ENCODE measurements around the gene TRIM2. TPM values are rescaled to one million over a fixed set of nuclear protein-coding genes. Genes with fewer than 3 reads are reported as not detected.
"Not testable (repeated sequence)": the region's sequence is repeated elsewhere in the genome, so short reads cannot be mapped to it uniquely, and the experiment has no call there.

The TRIM2 gene
- total RNA-seq, 2 experiments from 2014 or later: 0.10 to 0.20 TPM

- H3K9me3 Mint-ChIP-seq; H3K27ac Mint-ChIP-seq; CTCF ChIA-PET; DNase-seq; H3K27me3 Mint-ChIP-seq; H3K36me3 Mint-ChIP-seq (ENCODE audit: low read depth); H3K4me3 Mint-ChIP-seq; POLR2A ChIA-PET: not testable (repeated sequence)
- peaks cover 28% of the 10 kb centered on the region for H3K4me1 Mint-ChIP-seq
Measured at GRCh38 chr4:153203746-153204145, 497 bp upstream of the TRIM2 start.

DNA sequence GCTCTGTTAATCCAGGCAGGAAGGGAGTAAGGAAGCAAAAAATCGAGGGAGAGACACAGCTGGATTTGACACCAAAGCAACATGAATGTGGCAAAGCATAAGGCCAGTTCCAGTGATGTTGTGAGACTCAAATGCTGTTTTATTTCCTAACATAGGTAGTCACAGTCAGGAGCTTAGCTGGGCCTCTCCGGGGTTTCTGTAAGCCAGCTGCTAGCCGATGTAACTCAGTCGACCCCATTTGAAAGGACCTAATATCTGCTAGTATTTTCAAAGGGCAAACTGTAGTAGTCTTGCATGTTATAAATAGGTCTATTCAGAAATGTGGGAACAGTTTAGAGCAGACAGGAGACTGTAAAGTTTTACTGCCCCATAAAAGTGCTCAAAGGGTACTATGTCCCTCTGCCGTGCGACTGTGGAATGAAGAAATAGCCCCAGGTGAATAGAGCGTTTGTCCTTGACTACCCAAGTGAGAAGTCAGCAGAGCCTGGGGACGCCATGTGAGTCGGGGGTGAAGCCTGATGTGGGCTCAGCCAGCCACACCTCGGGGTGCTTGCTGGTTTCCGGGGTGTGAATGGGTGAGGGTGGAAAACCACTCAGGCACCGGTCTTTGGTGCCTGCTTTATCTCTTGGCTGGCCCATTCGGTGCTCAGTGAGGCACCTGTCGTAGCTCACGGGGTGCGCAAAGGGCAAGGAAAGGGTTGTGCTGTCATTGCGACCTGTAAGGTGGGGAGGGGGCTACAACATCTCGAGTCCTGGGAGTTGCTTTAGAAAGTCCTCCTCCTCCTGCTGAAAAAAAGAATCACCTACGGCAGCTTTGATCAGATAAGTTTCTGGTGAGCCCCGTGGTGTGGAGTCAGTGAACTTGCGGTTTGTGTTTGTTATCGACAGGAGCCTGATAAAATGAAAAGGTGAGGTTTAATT lies 745 bp downstream of the TRIM2 start:
- peaks cover 28% of the 10 kb centered on the region for H3K4me1 Mint-ChIP-seq
- H3K4me3 Mint-ChIP-seq: peak overlapping the region; percentile 10
- peak; percentile 43 for DNase-seq
- H3K36me3 Mint-ChIP-seq (ENCODE audit: low read depth): no peaks in the 10 kb centered on the region
- H3K9me3 Mint-ChIP-seq: no peaks in the 10 kb centered on the region
- H3K27me3 Mint-ChIP-seq: peaks cover 12% of the 10 kb centered on the region
- ChIA-PET POLR2A (interaction anchor here (0.8 to 1.7 kb wide), 3 partner anchors 8 to 44 kb away, joined by 4 to 5 read pairs (median 4); no protein-coding TSS in a partner anchor), CTCF (no interaction called here)
- no peak overlapping the region for H3K27ac Mint-ChIP-seq

DNA sequence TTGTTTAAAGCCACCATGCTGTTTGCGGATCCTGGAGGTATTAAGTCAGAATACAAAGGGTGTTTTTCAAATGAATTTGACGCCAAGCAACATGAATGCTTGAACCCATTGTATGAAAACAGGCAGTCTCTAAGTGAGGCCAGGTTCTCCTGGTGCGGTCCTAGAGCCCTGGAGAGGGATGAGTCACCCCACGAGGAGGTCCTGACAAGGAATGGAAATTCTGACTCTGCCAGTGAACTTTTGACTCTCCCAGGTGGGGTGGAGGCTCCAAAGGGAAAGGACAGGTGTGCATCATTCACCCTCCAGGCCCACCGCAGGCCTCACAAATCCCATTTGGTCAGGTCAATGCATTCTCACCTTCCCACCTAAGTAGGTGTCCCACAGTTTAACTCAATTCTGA lies 1.5 kb downstream of the TRIM2 start:
- ChIA-PET POLR2A (interaction anchor here (0.8 to 1.7 kb wide), 3 partner anchors 9 to 45 kb away, joined by 4 to 5 read pairs (median 4); no protein-coding TSS in a partner anchor), CTCF (no interaction called here)
- Mint-ChIP-seq H3K9me3 (no peaks in the 10 kb centered on the region), H3K27me3 (peaks cover 12% of the 10 kb centered on the region), H3K27ac (no peak overlapping the region), H3K4me1 (peaks cover 28% of the 10 kb centered on the region), H3K4me3 (no peak overlapping the region), H3K36me3 (ENCODE audit: low read depth) (no peaks in the 10 kb centered on the region)
- DNase-seq: peak; percentile 20

- no peak overlapping the region for H3K27ac Mint-ChIP-seq
Measured at GRCh38 chr4:153206534-153206933, 2.3 kb downstream of the TRIM2 start.

GRCh38 chr4:153207027-153207426 lies 2.8 kb downstream of the TRIM2 start:
- Mint-ChIP-seq H3K36me3 (ENCODE audit: low read depth) (no peaks in the 10 kb centered on the region), H3K27ac (no peak overlapping the region), H3K9me3 (no peaks in the 10 kb centered on the region), H3K27me3 (peaks cover 16% of the 10 kb centered on the region), H3K4me1 (peaks cover 28% of the 10 kb centered on the region), H3K4me3 (no peak overlapping the region)
- CTCF ChIA-PET: no interaction called here
- no peak for DNase-seq
- POLR2A ChIA-PET: interaction anchor here (0.8 kb wide), 1 partner anchor 20 kb away, joined by 3 read pairs; no protein-coding TSS in a partner anchor

More at GRCh38 chr4:153206534-153206933, 2.3 kb downstream of the TRIM2 start:
- H3K4me1 Mint-ChIP-seq: peaks cover 28% of the 10 kb centered on the region
- no peak overlapping the region for H3K4me3 Mint-ChIP-seq
- ChIA-PET POLR2A (interaction anchor here (0.6 kb wide), 1 partner anchor 314 kb away, joined by 3 read pairs; no protein-coding TSS in a partner anchor), CTCF (no interaction called here)
- H3K36me3 Mint-ChIP-seq (ENCODE audit: low read depth): no peaks in the 10 kb centered on the region
- peaks cover 12% of the 10 kb centered on the region for H3K27me3 Mint-ChIP-seq
- DNase-seq: no peak
- no peaks in the 10 kb centered on the region for H3K9me3 Mint-ChIP-seq

GRCh38 chr4:153207567-153207966 lies 3.3 kb downstream of the TRIM2 start:
- no peak overlapping the region for H3K4me3 Mint-ChIP-seq
- POLR2A ChIA-PET: interaction anchor here (0.8 kb wide), 1 partner anchor 19 kb away, joined by 3 read pairs; no protein-coding TSS in a partner anchor

DNA sequence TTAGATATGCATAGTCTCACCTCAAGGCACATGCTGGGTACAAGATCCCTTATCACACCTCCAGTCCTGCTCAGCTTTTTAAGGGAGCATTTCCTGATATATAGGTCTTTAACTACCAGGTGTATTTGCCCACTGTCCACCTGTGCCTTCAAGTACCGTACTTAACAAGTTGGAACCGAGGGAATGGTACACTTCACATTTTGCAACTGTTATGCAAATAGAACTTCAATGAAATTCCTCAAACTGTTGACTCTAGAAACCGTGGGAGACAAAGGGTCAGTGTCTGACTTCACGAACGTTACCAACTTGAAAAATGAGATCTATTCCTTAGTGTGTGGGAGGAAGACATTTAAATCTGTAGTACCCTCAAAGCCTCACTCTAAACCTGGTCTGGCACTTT lies 5.2 kb downstream of the TRIM2 start:
- CTCF ChIA-PET: no interaction called here
- peaks cover 20% of the 10 kb centered on the region for H3K27me3 Mint-ChIP-seq
- H3K4me3 Mint-ChIP-seq: no peak overlapping the region

More at GRCh38 chr4:153207567-153207966, 3.3 kb downstream of the TRIM2 start:
- Mint-ChIP-seq H3K4me1 (peaks cover 28% of the 10 kb centered on the region), H3K36me3 (ENCODE audit: low read depth) (no peaks in the 10 kb centered on the region), H3K27me3 (peaks cover 18% of the 10 kb centered on the region), H3K9me3 (no peaks in the 10 kb centered on the region), H3K27ac (no peak overlapping the region)
- DNase-seq: no peak
- CTCF ChIA-PET: no interaction called here

DNA sequence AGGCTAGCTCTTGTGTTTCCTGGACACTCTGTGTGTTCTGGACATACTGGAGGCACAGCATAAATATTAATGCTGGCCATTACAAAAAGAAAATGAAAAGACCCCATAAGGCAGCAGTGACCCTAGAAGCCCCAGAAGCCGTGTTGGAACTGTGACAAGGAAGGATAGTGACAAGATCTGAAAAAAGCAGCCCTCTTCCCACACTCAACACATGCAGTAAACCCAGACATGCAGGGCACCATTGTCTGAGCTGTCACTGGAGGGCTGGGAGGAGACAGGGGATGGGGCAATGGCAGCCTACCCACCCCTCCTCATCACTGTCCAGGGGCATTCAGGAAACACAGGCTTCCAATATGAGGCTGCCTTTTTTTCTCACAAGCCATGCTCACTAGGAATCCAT lies 6.5 kb downstream of the TRIM2 start:
- Mint-ChIP-seq H3K4me3 (no peak overlapping the region), H3K27ac (no peak overlapping the region), H3K4me1 (peaks cover 13% of the 10 kb centered on the region), H3K36me3 (ENCODE audit: low read depth) (no peaks in the 10 kb centered on the region), H3K27me3 (peaks cover 25% of the 10 kb centered on the region), H3K9me3 (no peaks in the 10 kb centered on the region)
- POLR2A ChIA-PET: no interaction called here
- DNase-seq: no peak
- CTCF ChIA-PET: no interaction called here

More for the DNA sequence above, 5.2 kb downstream of the TRIM2 start:
- H3K4me1 Mint-ChIP-seq: peaks cover 26% of the 10 kb centered on the region
- POLR2A ChIA-PET: no interaction called here
- no peak for DNase-seq
- no peak overlapping the region for H3K27ac Mint-ChIP-seq
- H3K36me3 Mint-ChIP-seq (ENCODE audit: low read depth): no peaks in the 10 kb centered on the region
- no peaks in the 10 kb centered on the region for H3K9me3 Mint-ChIP-seq

DNA sequence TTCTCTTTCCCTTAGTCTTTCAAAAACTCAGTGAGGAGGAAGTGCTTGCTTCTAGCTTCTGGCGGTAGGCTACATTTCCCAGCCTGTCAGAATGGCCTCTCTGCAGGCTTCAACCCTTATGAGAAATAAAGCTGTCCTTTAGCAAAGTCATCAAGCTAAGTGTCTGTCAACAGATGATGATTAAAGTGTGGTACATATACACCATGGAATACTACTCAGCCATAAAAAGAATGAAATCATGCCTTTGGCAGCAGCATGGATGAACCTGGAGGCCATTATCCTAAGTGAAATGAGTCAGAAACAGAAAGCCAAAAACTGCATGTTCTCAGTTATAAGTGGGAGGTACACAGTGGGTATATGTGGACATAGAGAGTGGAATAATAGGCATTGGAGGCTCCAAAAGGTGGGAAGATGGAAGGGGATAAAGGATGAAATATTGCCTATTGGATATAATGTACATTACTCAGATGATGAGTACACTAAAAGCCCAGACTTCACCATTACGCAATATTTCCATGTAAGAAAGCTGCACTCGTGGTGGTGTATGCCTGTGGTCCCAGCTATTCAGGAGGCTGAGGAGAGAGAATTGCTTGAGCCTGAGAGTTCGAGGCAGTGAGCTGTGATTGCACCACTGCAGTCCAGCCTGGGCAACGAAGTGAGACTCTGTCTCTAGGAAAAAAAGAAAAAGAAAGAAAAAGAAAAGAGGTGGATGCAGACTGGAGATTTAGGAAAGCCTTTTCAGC lies 7.9 kb downstream of the TRIM2 start:
- Mint-ChIP-seq H3K27ac (no peak overlapping the region), H3K4me1 (peaks cover under 1% of the 10 kb centered on the region), H3K27me3 (peaks cover 28% of the 10 kb centered on the region), H3K36me3 (ENCODE audit: low read depth) (no peaks in the 10 kb centered on the region), H3K4me3 (no peak overlapping the region), H3K9me3 (no peaks in the 10 kb centered on the region)
- ChIA-PET POLR2A (no interaction called here), CTCF (no interaction called here)
- DNase-seq: no peak

GRCh38 chr4:153212736-153213135 lies 8.5 kb downstream of the TRIM2 start:
- Mint-ChIP-seq H3K9me3 (no peaks in the 10 kb centered on the region), H3K4me1 (no peaks in the 10 kb centered on the region), H3K4me3 (no peak overlapping the region), H3K27me3 (peaks cover 30% of the 10 kb centered on the region), H3K27ac (no peak overlapping the region), H3K36me3 (ENCODE audit: low read depth) (no peaks in the 10 kb centered on the region)
- DNase-seq: no peak
- POLR2A ChIA-PET: no interaction called here
- CTCF ChIA-PET: no interaction called here

DNA sequence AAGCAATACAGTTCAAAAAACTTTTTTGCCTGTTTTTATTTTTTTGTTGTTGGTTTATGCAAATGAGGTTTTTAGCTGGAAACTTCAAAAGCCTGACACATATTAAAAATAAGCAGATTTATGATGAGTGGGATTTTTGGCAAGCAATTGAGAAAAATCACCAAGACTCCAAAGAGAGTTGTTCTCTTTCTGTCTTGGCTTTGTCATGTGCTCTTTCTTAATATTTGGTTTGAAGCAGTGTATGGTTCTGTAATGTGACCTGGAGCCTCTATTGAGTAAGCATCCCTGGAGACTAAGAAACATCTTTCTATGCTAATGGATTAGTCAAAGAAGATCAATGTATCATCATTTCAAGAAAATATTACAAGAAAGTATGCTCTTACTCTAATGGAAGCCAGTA lies 11.7 kb downstream of the TRIM2 start:
- Mint-ChIP-seq H3K9me3 (no peaks in the 10 kb centered on the region), H3K27me3 (peaks cover 32% of the 10 kb centered on the region), H3K36me3 (ENCODE audit: low read depth) (no peaks in the 10 kb centered on the region), H3K4me1 (no peaks in the 10 kb centered on the region), H3K27ac (no peak overlapping the region), H3K4me3 (no peak overlapping the region)
- ChIA-PET CTCF (no interaction called here), POLR2A (no interaction called here)
- no peak for DNase-seq

DNA sequence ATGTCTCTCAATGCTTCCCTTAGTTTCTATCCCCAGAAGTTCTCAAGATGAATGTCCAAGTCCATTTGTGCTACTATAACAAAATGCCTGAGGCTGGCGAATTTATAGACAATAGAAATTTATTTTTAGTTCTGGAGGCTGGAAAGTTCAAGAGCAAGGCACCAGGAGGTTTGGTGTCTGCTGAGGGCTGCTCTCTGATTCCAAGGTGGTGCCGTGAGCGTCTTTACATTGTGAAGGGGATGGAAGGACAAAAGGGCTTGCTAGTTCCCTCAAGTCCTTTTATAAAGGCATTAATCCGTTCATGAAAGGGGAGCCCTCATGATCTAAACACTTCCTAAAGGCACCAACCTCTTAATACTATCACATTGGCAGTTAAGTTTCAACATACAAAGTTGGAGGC lies 12.3 kb downstream of the TRIM2 start:
- H3K9me3 Mint-ChIP-seq: no peaks in the 10 kb centered on the region
- no peak overlapping the region for H3K4me3 Mint-ChIP-seq
- H3K27ac Mint-ChIP-seq: no peak overlapping the region
- H3K27me3 Mint-ChIP-seq: peaks cover 37% of the 10 kb centered on the region
- CTCF ChIA-PET: no interaction called here
- no peaks in the 10 kb centered on the region for H3K4me1 Mint-ChIP-seq
- no peaks in the 10 kb centered on the region for H3K36me3 Mint-ChIP-seq (ENCODE audit: low read depth)
- POLR2A ChIA-PET: no interaction called here
- DNase-seq: no peak

DNA sequence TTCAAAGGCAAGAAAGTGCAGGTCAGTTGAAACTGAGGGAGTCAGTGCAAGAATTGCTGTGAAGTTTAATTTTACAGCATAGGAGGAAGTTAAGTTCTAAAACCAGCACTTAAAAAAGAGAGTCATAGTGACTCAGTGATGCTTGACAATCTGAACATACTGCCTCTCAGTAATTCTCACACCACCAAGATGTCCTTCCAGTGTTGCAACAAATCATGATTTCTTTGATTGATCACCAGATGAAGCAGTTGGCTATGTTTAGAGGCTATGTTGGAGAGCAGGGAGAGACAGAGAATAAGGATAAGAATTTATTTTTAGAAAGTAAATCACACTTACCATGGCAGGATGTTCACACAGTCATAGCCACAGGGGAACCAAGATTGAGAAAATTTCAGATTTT lies 13.2 kb downstream of the TRIM2 start:
- Mint-ChIP-seq H3K4me1 (peaks cover 5% of the 10 kb centered on the region), H3K36me3 (ENCODE audit: low read depth) (no peaks in the 10 kb centered on the region), H3K27me3 (peaks cover 39% of the 10 kb centered on the region), H3K4me3 (no peak overlapping the region), H3K27ac (no peak overlapping the region), H3K9me3 (no peaks in the 10 kb centered on the region)
- ChIA-PET CTCF (no interaction called here), POLR2A (no interaction called here)
- DNase-seq: no peak

All from activated CD4-positive, alpha-beta memory T cell treated with anti-CD3 and anti-CD28 coated beads, Interleukin-2, amount 10 ng/mL, durations not matched to agents 7 days and 5 days (primary cell).